IPS-15b (cell line): ENCODE data around the gene RETREG1.

Source experiments
- H3K27me3 ChIP-seq: one replicate; pipeline ENCODE4 v1.6.1; 2013; ENCODE audit warnings: low read length; ENCODE audit not compliant: control insufficient read depth, insufficient read depth
- H3K36me3 ChIP-seq: one replicate; pipeline ENCODE4 v1.6.1; 2013; ENCODE audit warnings: low read length; ENCODE audit not compliant: control insufficient read depth, insufficient read depth
- H3K4me1 ChIP-seq: one replicate; pipeline ENCODE4 v1.6.1; 2013; ENCODE audit warnings: mild to moderate bottlenecking, low read length; ENCODE audit not compliant: control insufficient read depth, insufficient read depth
- H3K4me3 ChIP-seq: one replicate; pipeline ENCODE4 v1.5.1; 2013; ENCODE audit warnings: low read depth, low read length
- H3K9ac ChIP-seq: one replicate; pipeline ENCODE4 v1.6.1; 2013; ENCODE audit warnings: low read depth, mild to moderate bottlenecking, low read length
- H3K9me3 ChIP-seq: one replicate; pipeline ENCODE4 v1.6.1; 2013; ENCODE audit warnings: mild to moderate bottlenecking, low read length; ENCODE audit not compliant: control insufficient read depth, insufficient read depth

Gene RETREG1

GRCh38 chr5:16465544-16466432 is 151.0 kb downstream of the RETREG1 start, which contains the start of gene ZNF622:
TSS of gene ZNF622 (minus strand) at chr5:16465800. CDS start at chr5:16465665, 135 bp downstream.
- no peaks in the 10 kb centered on the region for H3K27me3 ChIP-seq
- no peaks in the 10 kb centered on the region for H3K9me3 ChIP-seq
- H3K9ac ChIP-seq = peak within 1 kb of the TSS; percentile 90
- H3K4me3 ChIP-seq = peak within 1 kb of the TSS; percentile 98
- no peaks in the 10 kb centered on the region for H3K4me1 ChIP-seq
- peaks cover 17% of the 10 kb centered on the region for H3K36me3 ChIP-seq

GRCh38 chr5:16464664-16465543 is 151.9 kb downstream of the RETREG1 start:
- peak overlapping the region; percentile 98 for H3K4me3 ChIP-seq
- no peaks in the 10 kb centered on the region for H3K27me3 ChIP-seq
- H3K4me1 ChIP-seq = no peaks in the 10 kb centered on the region
- no peaks in the 10 kb centered on the region for H3K9me3 ChIP-seq
- H3K36me3 ChIP-seq = peaks cover 17% of the 10 kb centered on the region
- H3K9ac ChIP-seq = peak overlapping the region; percentile 90

GRCh38 chr5:16464231-16464630 is 152.6 kb downstream of the RETREG1 start:
- no peak overlapping the region for H3K9ac ChIP-seq
- H3K27me3 ChIP-seq = no peaks in the 10 kb centered on the region
- peaks cover 17% of the 10 kb centered on the region for H3K36me3 ChIP-seq
- no peaks in the 10 kb centered on the region for H3K9me3 ChIP-seq
- H3K4me1 ChIP-seq = no peaks in the 10 kb centered on the region
- H3K4me3 ChIP-seq = peak overlapping the region; percentile 98

- Histone ChIP-seq H3K4me3 (no peak overlapping the region), H3K9ac (no peak overlapping the region), H3K36me3 (peaks cover 19% of the 10 kb centered on the region), H3K9me3 (no peaks in the 10 kb centered on the region), H3K4me1 (no peaks in the 10 kb centered on the region), H3K27me3 (no peaks in the 10 kb centered on the region)
Observed at GRCh38 chr5:16461782-16462181, 155.0 kb downstream of the RETREG1 start.

GRCh38 chr5:16461026-16461425 is 155.8 kb downstream of the RETREG1 start:
- Histone ChIP-seq H3K27me3 (no peaks in the 10 kb centered on the region), H3K9me3 (no peaks in the 10 kb centered on the region), H3K9ac (no peak overlapping the region), H3K4me3 (no peak overlapping the region), H3K36me3 (peaks cover 19% of the 10 kb centered on the region), H3K4me1 (no peaks in the 10 kb centered on the region)

GRCh38 chr5:16459451-16459850 is 157.3 kb downstream of the RETREG1 start:
- H3K4me1 ChIP-seq = no peaks in the 10 kb centered on the region
- peaks cover 16% of the 10 kb centered on the region for H3K36me3 ChIP-seq
- H3K27me3 ChIP-seq = no peaks in the 10 kb centered on the region
- no peaks in the 10 kb centered on the region for H3K9me3 ChIP-seq
- no peak overlapping the region for H3K9ac ChIP-seq
- H3K4me3 ChIP-seq = no peak overlapping the region

GRCh38 chr5:16457853-16458252 is 158.9 kb downstream of the RETREG1 start:
- H3K36me3 ChIP-seq = peaks cover 14% of the 10 kb centered on the region
- H3K4me1 ChIP-seq = no peaks in the 10 kb centered on the region

GRCh38 chr5:16457451-16457850 is 159.3 kb downstream of the RETREG1 start:
- Histone ChIP-seq H3K9me3 (no peaks in the 10 kb centered on the region), H3K9ac (no peak overlapping the region), H3K4me3 (no peak overlapping the region), H3K36me3 (peaks cover 11% of the 10 kb centered on the region), H3K27me3 (no peaks in the 10 kb centered on the region), H3K4me1 (no peaks in the 10 kb centered on the region)

More at GRCh38 chr5:16457853-16458252, 158.9 kb downstream of the RETREG1 start:
- no peak overlapping the region for H3K9ac ChIP-seq
- no peaks in the 10 kb centered on the region for H3K9me3 ChIP-seq
- H3K27me3 ChIP-seq = no peaks in the 10 kb centered on the region
- no peak overlapping the region for H3K4me3 ChIP-seq

GRCh38 chr5:16456103-16456832 is 160.5 kb downstream of the RETREG1 start:
- H3K36me3 ChIP-seq = peaks cover 4% of the 10 kb centered on the region
- no peaks in the 10 kb centered on the region for H3K4me1 ChIP-seq
- H3K9me3 ChIP-seq = no peaks in the 10 kb centered on the region
- no peaks in the 10 kb centered on the region for H3K27me3 ChIP-seq
- H3K4me3 ChIP-seq = no peak overlapping the region
- H3K9ac ChIP-seq = no peak overlapping the region

GRCh38 chr5:16455668-16456067 is 161.1 kb downstream of the RETREG1 start:
- H3K9me3 ChIP-seq = no peaks in the 10 kb centered on the region
- no peak overlapping the region for H3K9ac ChIP-seq
- H3K4me3 ChIP-seq = no peak overlapping the region
- H3K27me3 ChIP-seq = no peaks in the 10 kb centered on the region
- H3K36me3 ChIP-seq = peaks cover 8% of the 10 kb centered on the region
- no peaks in the 10 kb centered on the region for H3K4me1 ChIP-seq

GRCh38 chr5:16454686-16455085 is 162.1 kb downstream of the RETREG1 start:
- Histone ChIP-seq H3K9me3 (no peaks in the 10 kb centered on the region), H3K9ac (no peak overlapping the region), H3K4me3 (no peak overlapping the region), H3K4me1 (no peaks in the 10 kb centered on the region), H3K36me3 (peaks cover 12% of the 10 kb centered on the region), H3K27me3 (no peaks in the 10 kb centered on the region)
